Fibroblast of gingiva (primary cell): ENCODE results near the gene ARMH1.
"Not testable (repeated sequence)": the region's sequence is repeated elsewhere in the genome, so short reads cannot be mapped to it uniquely, and the experiment has no call there.

Experiments used
- DNase-seq: peaks from one replicate; pipeline ENCODE4 v3.0.0-alpha.2; 2011; ENCODE audit warnings: low read depth

Gene ARMH1

DNA sequence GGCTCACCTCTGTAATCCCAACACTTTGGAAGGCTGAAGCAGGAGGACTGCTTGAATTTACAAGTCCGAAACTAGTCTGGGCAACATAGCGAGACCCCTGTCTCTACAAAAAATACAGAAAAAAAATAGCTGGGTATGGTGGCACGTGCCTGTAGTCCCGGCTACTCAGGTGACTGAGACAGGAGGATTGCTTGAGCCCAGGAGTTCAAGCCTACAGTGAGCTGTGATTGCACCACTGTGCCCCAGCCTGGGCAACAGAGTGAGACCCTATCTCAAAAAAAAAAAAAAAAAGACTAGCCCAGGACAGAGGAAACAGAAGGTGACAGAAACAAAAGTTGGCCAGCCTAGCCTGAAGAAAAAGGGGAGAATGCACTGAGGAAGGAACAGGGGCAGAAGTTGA is 21.2 kb downstream of the ARMH1 start:
- no peak for DNase-seq

DNA sequence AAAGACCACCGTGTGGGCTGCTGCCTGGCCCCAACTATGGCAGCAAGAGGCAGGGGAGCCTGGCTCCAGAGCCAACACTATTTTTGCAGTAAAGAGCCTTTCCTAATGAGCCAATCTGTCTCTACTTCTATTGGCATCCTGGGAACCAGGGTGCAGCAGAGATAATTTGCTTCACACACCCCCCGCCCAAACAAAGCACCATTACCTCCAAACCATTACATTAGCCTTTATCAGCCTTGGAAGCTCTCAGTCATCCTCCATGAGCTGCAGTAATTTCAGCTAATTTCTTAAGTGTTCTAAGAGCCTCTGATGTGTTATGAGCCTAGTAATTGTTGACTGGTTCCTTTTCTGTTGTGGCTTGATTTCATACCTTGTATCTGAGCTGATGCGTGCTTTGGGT is 21.6 kb downstream of the ARMH1 start:
- DNase-seq: no peak

DNA sequence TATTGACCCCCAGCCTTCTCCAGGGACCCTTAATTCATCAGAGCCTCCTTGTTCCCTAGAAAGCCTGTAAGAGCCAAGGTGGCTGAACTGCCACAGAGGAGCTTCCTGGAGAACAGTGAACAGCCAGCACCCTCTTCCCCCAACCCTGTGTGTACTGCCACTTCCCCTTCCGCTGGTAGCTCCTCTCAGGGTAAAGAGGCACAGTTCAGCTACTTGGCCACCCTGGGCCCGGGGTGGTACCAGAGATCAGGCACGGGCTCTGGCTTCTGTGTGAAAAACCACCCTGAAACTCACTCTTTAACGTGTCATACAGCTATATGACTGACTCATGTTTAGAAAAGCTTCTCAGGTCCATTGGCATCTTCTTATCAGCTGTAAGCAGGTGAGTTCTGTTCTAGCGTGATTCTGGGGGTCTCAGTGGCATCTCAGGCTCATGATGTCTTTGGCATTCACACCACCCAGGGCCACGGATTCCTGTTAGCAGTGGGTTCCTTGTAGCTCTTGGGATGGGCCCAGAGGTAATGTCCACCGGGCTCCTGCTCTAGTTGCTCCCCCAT is 22.4 kb downstream of the ARMH1 start:
- no peak for DNase-seq

DNA sequence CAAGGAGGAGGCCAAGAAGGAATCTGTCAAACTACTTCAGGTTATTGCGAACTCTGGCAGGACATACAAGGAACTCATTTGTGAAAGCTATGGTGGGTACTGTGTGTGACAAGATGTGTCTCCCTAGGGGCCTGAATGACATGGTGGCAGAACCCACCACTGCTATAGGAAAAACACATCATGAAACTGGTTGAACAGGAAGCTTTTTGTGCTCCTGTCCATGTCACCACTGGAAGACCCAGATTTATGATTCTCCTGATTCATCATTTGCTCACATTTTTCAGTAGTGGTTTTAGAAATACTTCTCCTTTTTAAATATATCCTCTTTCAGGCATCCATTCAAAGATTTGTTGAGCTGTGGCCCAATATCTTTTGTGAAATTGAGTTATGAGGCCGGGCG is 23.6 kb downstream of the ARMH1 start:
- no peak for DNase-seq

DNA sequence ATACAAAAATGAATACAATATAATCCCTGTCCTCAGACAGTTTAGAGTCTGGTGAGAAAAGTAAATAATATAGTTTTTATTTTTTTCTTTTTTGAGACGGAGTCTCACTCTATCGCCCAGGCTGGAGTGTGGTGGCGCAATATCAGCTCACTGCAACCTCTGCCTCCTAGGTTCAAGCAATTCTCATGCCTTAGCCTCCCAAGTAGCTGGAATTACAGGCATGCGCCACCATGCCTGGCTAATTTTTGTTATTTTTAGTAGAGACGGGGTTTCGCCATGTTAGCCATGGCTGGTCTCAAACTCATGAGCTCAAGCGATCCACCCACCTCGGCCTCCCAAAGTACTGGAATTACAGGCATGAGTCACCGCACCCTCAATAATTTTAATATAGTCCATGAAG is 24.9 kb downstream of the ARMH1 start:
- DNase-seq: not testable (repeated sequence)

DNA sequence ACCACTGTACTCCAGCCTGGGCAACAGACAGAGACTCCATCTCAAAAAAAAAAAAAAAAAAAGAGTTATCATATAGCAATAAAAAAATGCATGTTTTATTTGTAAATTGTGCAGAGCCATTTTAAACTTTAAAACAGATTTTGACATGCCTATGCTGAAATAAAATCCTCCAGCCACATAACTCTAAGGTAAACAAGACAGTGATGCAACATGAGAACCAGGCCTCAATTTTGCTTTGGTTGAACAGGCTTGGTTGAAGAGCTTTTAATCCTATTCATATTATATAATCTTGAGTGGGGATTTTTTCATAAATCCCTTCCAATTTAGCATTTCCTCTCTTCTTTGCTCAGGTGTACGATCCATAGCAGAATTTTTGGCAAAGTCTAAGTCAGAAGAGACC is 26.1 kb downstream of the ARMH1 start:
- peak; percentile 39 for DNase-seq

DNA sequence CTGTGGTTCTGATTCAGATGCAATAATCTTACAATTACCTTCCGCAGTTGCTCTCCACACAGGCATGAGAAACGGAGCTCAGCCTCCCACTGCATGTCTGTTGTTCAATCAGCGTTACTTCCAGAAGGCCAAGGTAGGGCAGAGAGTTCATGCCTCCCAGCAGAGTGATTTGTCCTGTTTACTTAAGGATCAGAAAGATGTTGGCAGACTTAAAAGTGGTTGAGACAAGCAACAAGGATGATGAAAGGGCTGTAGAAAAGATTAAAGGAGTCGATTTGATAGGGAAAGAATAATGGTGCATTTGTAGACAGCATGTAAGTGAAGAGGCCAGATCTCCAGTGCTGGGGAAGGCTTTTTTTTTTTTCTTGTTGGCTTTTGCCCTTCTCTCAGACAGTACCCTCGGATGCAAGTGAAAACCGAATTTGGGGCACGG is 26.6 kb downstream of the ARMH1 start:
- DNase-seq: no peak

DNA sequence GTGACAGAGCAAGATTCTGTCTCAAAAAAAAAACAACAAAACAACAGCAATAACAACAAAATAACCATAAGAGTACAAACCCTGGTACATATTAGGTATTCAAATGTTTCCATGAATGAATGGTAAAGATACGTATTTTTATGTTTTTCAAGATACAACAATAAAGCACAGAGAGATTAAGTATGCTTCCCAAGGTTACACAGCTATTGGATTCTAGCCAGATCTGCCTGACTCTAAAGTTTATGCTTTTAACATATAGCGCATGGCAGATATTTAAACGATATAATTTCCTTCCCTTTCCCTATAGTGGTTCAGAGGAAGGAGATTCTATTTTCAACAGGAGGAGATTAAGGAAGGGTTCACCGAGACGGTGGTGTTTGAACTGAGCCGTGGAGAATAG is 31.0 kb downstream of the ARMH1 start:
- no peak for DNase-seq

DNA sequence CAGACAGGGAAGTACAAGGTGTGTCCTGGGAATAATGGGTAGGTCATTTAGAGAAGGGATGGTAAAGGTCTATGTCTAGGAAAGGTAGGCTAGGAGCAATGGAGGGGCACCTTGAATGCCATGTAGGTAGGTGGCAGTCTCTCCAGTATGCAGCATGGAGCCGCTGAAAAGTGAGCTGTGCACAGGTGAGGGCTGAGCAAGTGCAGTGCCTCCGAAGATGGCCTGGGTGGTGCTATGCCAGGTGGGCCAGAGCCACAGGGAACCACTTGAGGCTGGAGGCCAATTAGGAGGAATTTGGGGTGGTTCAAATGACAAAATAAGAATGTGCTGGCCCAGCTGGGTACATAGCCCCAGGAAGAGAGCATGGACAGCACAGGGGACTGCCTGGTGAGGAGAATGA is 31.4 kb downstream of the ARMH1 start:
- no peak for DNase-seq

DNA sequence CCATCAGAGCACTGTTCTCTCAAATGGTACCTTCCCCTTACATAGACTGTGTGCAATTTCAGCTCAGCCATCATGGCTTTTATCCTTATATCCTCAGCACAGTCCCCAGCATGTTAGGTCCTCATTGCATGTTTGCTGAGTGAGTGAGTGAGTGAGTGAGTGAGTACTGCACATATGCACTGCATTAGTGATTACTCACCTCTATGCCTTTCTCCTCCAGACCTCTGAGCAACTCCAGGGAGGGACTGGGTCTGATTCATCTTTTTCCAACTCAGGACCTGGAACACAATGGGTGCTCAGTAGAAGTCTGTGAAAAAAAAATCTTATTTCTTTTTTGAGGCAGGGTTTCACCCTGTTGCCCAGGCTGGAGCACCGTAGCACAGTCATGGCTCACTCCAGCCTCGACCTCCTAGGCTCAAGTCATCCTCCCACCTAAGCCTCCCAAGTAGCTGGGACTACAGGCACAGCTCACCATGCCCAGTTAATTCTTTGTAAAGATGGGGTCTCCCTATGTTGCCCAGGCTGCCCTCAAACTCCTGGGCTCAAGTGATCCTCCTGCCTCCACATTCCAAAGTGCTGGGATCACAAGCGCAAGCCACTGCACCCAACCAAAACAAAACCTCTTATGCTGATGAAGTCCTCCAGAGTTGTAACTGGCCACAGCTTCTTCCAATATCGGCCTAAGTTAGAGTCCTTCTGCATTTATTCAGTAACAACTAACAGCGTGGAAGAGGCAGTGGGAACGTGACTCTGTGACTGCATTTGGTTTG is 32.8 kb downstream of the ARMH1 start:
- peak; percentile 76 for DNase-seq

DNA sequence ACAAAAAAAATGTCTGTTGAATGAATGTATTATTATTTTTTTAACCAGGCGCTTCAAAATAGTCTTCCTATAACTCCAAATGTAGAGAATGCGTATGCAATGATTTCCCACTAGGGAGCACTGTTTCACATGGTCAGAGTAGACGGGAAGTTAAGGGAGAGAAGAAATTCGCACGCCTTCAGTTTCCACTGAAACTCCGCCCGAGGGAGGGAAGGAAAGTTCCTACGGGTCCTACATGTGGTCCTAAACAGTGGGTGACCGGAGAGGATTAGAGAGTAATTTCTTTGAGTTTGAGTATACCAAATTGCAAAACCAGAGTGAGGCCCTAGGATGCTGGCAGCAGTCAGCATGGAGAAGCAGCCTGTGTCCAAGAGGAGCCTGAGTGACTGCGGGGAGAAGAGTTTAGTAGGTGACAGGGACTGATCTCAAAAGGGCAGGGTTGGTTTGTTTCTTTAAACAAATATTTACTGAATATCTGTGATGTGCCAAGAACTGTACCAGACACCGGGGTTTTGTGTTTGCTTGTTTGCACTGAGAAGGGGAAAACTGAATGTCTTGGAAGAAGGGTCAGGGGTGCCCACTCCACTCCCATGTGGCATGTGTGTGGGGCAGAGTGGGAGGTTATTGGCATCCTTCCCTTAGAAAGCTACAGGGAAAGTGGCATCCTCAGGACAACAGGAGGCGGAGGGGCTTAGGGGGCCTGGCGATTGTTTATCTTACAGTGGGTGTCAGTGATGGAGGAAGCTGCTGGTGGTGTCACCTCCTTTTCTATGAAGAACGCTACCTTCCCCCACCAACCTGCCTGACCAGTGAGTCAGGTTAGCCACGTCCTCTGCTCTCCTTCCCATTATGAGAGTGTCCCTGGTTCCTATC is 33.7 kb downstream of the ARMH1 start:
- DNase-seq: peak; percentile 57

DNA sequence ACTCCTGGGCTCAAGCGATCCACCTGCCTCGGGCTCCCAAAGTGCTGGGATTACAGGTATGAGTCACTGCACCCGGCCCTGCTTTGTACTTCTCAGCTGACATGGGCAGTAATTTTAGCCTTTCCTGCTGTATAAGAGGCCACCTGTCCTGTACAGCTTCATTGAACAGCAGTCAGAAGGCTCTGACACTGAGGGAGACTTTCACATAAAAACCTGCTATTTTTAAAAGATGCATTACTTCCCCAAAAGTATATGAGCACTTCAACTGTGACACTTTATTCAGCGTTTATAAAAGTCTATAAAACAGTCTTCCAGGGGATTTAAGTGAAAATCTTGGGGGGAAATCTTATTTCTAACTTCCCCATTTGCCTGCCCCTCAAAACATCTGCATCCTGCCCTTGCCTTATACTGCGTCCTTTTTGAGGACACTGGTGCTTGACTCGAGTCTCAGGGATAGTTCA is 38.8 kb downstream of the ARMH1 start:
- no peak for DNase-seq

DNA sequence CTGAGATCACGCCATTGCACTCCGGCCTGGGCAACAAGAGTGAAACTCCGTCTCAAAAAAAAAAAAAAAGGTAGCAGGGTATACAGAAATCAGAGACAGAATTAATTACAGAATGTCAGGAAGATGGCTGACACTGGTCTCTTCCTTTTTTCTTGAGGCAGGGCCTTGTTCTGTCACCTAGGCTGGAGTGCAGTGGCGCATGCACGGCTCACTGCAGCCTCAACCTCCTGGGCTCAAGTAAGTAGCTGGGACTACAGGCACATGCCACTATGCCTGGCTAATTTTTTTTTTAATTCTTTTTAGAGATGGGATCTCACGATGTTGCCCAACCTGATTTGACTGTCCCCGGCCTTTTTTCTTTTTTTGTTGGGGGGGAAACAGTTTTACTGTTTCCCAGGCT is 40.0 kb downstream of the ARMH1 start:
- no peak for DNase-seq

DNA sequence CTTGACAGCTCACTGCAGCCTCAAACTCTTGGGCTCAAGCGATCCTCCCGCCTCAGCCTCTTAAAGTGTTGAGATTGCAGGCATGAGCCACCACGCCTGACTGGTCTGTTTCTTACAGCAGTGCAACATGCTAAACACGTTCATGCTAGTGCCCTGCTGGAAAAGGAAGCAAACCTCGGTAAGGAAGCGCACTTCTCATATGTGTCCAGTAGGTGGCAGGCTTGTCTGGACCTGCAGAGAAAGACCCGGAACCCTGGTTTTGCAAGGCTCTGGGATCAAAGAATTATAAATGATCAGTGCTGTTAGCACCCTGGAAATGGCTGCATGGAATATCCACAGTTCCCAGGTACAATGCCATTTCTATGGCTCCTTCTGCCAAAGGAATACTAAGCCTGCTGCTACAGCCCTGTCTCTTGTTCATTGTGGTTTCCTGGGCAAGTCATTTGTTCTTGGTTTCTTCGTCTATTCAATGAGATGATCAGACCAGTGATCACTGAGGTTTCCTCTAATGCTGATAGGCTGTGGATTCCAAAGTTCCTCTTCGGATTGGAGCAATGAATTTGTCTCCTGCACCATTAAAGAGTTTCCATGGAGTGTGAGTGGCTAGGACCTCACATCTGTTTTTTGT is 40.5 kb downstream of the ARMH1 start:
- peak; percentile 62 for DNase-seq

DNA sequence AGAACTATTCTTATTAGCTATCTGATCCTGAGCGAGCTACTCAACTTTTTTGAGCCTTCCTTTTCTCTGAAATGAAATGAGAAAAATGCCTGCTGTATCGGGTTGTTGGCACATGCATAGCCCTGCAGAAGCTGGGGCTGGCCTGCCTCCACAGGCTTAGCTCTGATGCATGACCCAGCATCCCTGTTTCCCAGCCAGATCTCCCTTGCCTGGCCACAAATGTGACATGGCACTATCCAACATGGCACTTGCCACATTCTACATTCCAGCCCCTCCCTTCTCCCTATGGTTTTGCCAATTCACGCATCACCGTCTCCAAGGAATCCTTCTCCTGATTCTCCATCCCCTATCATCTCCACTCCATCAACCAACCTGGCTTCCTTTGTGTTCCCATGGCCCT is 42.6 kb downstream of the ARMH1 start:
- DNase-seq: no peak

DNA sequence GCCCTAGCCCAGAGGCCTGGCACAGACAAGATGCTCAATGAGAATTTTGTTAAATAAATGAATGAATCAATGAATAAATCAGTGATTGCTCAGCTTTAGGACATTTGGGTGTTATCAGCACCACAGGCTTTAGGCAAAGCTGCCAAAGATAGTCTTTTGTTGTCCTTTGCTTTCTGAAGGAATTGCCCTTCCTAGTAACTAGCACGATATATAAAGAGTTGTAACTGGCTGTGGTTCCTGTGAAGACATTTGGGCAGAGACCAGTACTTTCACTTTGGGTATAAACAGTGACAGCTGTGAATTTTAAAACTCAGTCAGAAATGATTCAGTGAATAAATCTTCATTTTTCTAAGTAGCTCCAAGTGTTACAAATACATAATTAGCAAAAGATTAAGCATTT is 43.1 kb downstream of the ARMH1 start:
- DNase-seq: no peak

DNA sequence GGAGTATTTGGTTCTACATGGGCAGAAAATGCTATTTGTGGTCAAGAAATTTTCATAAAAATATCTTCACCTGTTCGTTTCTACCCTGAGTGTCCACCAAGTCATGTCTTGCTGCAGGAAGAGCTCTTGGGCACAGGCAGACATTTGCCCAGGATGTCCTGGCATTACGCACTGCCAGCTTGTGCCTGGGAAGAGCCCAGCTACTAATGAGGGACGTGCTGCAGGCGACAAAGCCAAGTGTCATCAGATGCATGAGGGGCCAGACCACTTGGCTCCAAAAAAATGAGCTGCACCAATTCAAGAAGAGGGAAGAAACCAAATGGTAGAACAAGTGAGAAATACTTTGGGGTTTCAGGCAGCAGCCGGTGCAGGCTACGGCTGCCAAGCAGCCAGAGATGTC is 43.6 kb downstream of the ARMH1 start:
- DNase-seq: no peak

DNA sequence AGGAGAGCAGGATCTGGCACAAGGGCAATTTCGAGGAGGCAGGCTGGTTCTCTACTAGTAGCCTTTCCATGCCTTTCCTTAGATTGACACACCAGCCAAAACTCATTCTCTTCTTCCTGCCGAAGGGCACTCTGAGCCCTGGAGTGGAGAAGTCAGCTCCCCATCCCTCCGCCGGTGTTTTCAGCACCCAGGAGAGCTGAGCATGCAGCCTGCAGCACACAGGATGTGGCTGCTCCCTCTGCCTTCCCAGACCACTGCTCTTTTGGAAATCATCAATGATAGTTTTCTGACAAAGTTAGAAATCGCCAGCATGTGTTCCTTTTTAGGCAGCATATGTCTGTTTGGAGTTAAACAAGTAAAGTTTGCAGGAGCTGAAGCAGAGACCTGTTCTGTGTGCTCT is 44.8 kb downstream of the ARMH1 start:
- DNase-seq: no peak

DNA sequence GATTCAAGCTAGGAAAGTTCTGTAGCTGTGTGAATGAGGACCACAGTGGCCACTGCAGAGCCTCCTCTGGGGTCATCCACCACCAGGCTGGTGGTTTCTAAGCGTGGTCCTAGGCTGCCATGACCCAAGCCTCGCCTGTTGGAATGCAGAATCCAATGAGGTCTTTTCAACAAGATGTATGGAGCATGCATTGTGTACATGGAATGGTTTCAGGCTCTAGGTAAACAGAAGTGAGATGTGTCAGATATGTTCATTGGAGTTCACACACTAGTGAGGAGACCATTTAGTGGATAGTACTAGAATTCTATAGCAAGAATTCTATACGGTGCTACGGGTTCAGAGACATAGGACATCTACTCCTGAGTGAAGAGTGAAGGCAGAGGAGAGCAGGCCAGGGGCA is 45.8 kb downstream of the ARMH1 start:
- DNase-seq: no peak

DNA sequence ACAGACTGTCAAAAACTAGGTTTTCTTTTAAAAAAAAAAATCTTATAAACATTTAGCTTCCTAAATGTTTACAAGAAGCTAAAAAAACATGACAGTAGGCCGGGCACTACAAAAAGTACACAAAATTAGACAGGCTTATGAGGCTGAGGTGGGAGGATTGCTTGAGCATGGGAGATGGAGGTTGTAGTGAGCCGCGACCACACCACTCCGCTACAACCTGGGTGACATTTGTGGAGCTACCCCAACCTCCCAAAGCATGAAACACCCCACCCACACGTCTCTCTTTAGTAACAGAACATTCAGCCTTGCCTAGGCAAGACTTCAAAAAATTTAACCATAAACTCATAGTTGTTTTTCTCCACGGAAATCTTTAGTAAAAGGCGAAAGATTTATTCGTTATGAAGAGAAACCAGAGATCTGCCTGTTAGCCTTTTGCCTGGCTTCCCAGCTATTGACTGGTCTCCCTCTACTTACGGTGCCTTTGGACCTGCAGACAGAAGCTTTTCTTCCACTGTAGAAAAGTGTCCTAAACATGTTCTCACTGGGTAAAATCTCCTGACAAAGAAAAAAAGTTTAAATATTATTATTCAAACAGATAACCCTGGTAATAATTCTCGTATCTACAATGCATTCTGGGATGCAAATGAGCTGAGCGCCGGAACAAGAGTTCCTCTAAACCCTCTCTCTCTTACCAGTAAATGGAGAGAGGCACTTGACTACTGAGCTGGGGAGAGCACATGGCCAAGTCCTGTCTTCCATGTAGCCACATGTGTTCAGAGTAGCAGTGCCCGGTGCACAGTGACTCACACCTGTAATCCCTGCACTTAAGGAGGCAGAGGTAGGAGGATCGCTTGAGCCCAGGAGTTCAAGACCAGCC is 47.2 kb downstream of the ARMH1 start:
- peak; percentile 76 for DNase-seq

DNA sequence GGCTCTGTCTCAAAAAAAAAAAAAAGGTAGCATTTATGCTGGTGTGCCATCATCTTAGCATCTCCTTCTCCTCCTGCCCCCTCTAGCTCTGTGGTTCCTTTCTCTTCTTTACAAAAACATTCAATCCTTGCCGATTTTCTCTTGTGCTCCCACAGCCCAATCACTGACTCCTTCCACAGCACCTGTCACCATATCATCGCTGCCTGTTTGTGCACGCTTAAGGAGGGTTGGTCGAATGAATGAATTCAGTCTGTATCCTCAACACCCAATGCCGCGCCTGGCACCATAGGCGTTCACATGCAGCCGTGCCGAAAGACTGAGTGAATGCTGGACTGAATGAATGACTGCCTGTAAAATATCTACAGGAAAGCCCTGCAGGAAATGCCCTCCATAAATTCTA is 48.5 kb downstream of the ARMH1 start:
- DNase-seq: no peak
